ENCODE measurements around the gene HSF2BP.

GRCh38 chr21:43572446-43572845 is 86.8 kb downstream of the HSF2BP start:
- TF ChIP-seq, protein P1, sequence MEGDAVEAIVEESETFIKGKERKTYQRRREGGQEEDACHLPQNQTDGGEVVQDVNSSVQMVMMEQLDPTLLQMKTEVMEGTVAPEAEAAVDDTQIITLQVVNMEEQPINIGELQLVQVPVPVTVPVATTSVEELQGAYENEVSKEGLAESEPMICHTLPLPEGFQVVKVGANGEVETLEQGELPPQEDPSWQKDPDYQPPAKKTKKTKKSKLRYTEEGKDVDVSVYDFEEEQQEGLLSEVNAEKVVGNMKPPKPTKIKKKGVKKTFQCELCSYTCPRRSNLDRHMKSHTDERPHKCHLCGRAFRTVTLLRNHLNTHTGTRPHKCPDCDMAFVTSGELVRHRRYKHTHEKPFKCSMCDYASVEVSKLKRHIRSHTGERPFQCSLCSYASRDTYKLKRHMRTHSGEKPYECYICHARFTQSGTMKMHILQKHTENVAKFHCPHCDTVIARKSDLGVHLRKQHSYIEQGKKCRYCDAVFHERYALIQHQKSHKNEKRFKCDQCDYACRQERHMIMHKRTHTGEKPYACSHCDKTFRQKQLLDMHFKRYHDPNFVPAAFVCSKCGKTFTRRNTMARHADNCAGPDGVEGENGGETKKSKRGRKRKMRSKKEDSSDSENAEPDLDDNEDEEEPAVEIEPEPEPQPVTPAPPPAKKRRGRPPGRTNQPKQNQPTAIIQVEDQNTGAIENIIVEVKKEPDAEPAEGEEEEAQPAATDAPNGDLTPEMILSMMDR (IDR thresholded peaks at IDR 0.05): no peak
- TF ChIP-seq POLR2A (IDR thresholded peaks at IDR 0.05) (no peak), POLR2AphosphoS5 (IDR thresholded peaks at IDR 0.05) (no peak)

Measured in breast epithelium (tissue), 3 donors.